HCT116 (cell line): ENCODE data around the gene TOX2.

Source experiments
- CBX3 ChIP-seq: IDR thresholded peaks from 2 replicates; pipeline ENCODE4 v1.6.1; 2012; ENCODE audit warnings: low read depth
- CTCF ChIP-seq, 3 experiments: fragments of 200-600 bp in 1 of 3; sonication (generic) in 1 of 3; IDR thresholded peaks in 2 of 3; conservative IDR thresholded peaks in 1 of 3; 2 replicates each; pipeline ENCODE4 v1.5.1; 2012 to 2017; ENCODE audit warnings: low read depth in 2 of 3, low read length in 2 of 3, antibody characterized with exemption in 1 of 3, borderline replicate concordance in 1 of 3, control low read depth in 1 of 3, mild to moderate bottlenecking in 1 of 3, mixed read lengths in 1 of 3, mixed run types in 1 of 3, moderate library complexity in 1 of 3; ENCODE audit not compliant: insufficient read depth in 1 of 3
- EGR1 ChIP-seq: IDR thresholded peaks from 2 replicates; pipeline ENCODE4 v1.6.1; 2012; ENCODE audit warnings: low read depth
- EZH2 ChIP-seq: fragments of 200-600 bp; sonication (generic); IDR thresholded peaks from 2 replicates; pipeline ENCODE4 v1.6.1; 2017; ENCODE audit warnings: antibody characterized with exemption, mixed run types
- EZH2phosphoT487 ChIP-seq: fragments of 200-600 bp; IDR thresholded peaks from 2 replicates; pipeline ENCODE4 v1.6.1; 2018; ENCODE audit warnings: antibody characterized with exemption, borderline replicate concordance
- POLR2A ChIP-seq: IDR thresholded peaks from 2 replicates; pipeline ENCODE4 v1.7.0; 2011; ENCODE audit warnings: borderline replicate concordance; ENCODE audit not compliant: insufficient read depth, insufficient read length; ENCODE audit errors: extremely low read depth
- POLR2AphosphoS5 ChIP-seq: IDR thresholded peaks from 2 replicates; pipeline ENCODE4 v1.6.1; 2011; ENCODE audit warnings: mild to moderate bottlenecking, low read depth, low read length, moderate library complexity
- RAD21 ChIP-seq: IDR thresholded peaks from 2 replicates; pipeline ENCODE4 v1.6.1; 2012; ENCODE audit warnings: low read depth, mild to moderate bottlenecking
- REST ChIP-seq: IDR thresholded peaks from 2 replicates; pipeline ENCODE4 v1.6.1; 2012; ENCODE audit warnings: low read depth
- SIN3A ChIP-seq: IDR thresholded peaks from 2 replicates; pipeline ENCODE4 v1.6.1; 2012; ENCODE audit warnings: low read depth
- TCF7L2 ChIP-seq: IDR thresholded peaks from 2 replicates; pipeline ENCODE4 v1.7.0; 2011; ENCODE audit warnings: borderline replicate concordance, inconsistent platforms; ENCODE audit not compliant: insufficient read depth, insufficient read length; ENCODE audit errors: extremely low read depth
- YY1 ChIP-seq: IDR thresholded peaks from 2 replicates; pipeline ENCODE4 v1.6.1; 2011; ENCODE audit warnings: low read length, low read depth, moderate library complexity, mild to moderate bottlenecking; ENCODE audit not compliant: insufficient replicate concordance; ENCODE audit errors: extremely low read depth
- ZNF274 ChIP-seq: fragments of 200-500 bp; sonication (Bioruptor generic); IDR thresholded peaks from 2 replicates; pipeline ENCODE4 v1.6.1; 2014; ENCODE audit warnings: mild to moderate bottlenecking, low read depth, low read length, inconsistent platforms
- TF ChIP-seq, protein P1 (sequence below): IDR thresholded peaks from 2 replicates; pipeline ENCODE4 v1.6.1; 2012

DNA sequence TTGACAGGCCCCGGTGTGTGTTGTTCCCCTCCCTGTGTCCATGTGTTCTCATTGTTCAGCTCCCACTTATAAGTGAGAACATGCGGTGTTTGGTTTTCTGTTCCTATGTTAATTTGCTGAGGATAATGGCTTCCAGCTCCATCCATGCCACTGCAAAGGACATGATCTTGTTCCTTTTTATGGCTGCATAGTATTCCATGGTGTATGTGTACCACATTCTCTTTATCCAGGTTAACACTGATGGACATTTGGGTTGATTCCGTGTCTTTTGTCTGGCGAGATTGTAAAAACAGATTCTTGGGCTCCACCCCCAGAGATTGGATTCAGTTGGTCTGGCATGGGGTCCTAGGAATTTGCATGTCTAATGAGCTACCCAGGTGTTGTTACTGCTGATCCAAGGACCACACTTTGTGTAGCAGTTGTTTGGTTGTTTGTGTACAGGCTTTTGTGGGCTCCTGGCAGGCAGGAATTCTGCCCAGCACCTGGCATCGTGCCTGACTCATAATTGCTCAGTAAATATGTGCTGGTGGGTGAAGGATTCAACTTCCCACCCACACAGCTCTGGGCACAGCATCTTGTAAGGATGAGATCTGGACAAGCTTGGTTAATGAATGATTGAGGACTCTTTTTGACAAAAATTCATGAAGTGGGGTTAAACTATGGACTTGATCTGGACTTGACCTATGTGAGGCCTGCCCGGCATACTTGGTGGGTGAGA is 5.2 kb downstream of the TOX2 start:
- no peak for TF ChIP-seq ZNF274
- TF ChIP-seq POLR2A: no peak
- TF ChIP-seq SIN3A: no peak
- no peak for TF ChIP-seq CTCF (IDR thresholded peaks at IDR 0.05 in 2 of 3, conservative IDR thresholded peaks at IDR 0.05 in 1 of 3; ENCODE audit: borderline replicate concordance in 1 of 3, insufficient read depth in 1 of 3, low read depth in 2 of 3, low read length in 2 of 3)
- TF ChIP-seq TCF7L2: no peak
- no peak for TF ChIP-seq CBX3
- TF ChIP-seq POLR2AphosphoS5: no peak
- no peak for TF ChIP-seq EZH2
- TF ChIP-seq RAD21: no peak
- no peak for TF ChIP-seq EZH2phosphoT487
- no peak for TF ChIP-seq YY1
- TF ChIP-seq, protein P1, sequence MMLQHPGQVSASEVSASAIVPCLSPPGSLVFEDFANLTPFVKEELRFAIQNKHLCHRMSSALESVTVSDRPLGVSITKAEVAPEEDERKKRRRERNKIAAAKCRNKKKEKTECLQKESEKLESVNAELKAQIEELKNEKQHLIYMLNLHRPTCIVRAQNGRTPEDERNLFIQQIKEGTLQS: no peak
- TF ChIP-seq REST: no peak
- TF ChIP-seq EGR1: no peak
